Measurements from ENCODE around the gene CLINT1. TPM values are rescaled to one million over a fixed set of nuclear protein-coding genes. Genes with fewer than 3 reads are reported as not detected.

Gene CLINT1
- total RNA-seq, 1 donor from 2014 or later = 94.9 TPM

- peak; percentile 40 to 73 for DNase-seq (ENCODE audit: low read depth in 2 of 2)
Observed at GRCh38 chr5:157761690-157762621, 97.0 kb downstream of the CLINT1 start.

- DNase-seq (ENCODE audit: low read depth in 2 of 2) = no peak
Observed at GRCh38 chr5:157758706-157759105, 100.2 kb downstream of the CLINT1 start.

GRCh38 chr5:157756122-157756521 is 102.8 kb downstream of the CLINT1 start:
- DNase-seq (ENCODE audit: low read depth in 2 of 2) = no peak

GRCh38 chr5:157750320-157750719 is 108.6 kb downstream of the CLINT1 start:
- peak in 1 of 2 donors; percentile 59 for DNase-seq (ENCODE audit: low read depth in 2 of 2)

GRCh38 chr5:157749462-157749799 is 109.5 kb downstream of the CLINT1 start:
- DNase-seq (ENCODE audit: low read depth in 2 of 2) = no peak

- peak in 1 of 2 donors; percentile 13 for DNase-seq (ENCODE audit: low read depth in 2 of 2)
Observed at GRCh38 chr5:157748760-157749461, 110.0 kb downstream of the CLINT1 start.

- DNase-seq (ENCODE audit: low read depth in 2 of 2) = no peak
Observed at GRCh38 chr5:157747766-157748700, 110.9 kb downstream of the CLINT1 start.

- no peak for DNase-seq (ENCODE audit: low read depth in 2 of 2)
Observed at GRCh38 chr5:157747173-157747740, 111.7 kb downstream of the CLINT1 start.

GRCh38 chr5:157745041-157745456 is 113.9 kb downstream of the CLINT1 start:
- DNase-seq (ENCODE audit: low read depth in 2 of 2) = peak in 1 of 2 donors; percentile 50

GRCh38 chr5:157744051-157745011 is 114.6 kb downstream of the CLINT1 start:
- DNase-seq (ENCODE audit: low read depth in 2 of 2) = peak in 1 of 2 donors; percentile 39

- peak; percentile 45 to 87 for DNase-seq (ENCODE audit: low read depth in 2 of 2)
Observed at GRCh38 chr5:157743163-157744050, 115.5 kb downstream of the CLINT1 start, which contains the start of gene LSM11. LSM11 (plus strand) TSS chr5:157743712; CDS start chr5:157743751, 39 bp downstream.

- DNase-seq (ENCODE audit: low read depth in 2 of 2) = no peak
Observed at GRCh38 chr5:157741131-157741530, 117.8 kb downstream of the CLINT1 start.

GRCh38 chr5:157740229-157740610 is 118.7 kb downstream of the CLINT1 start:
- DNase-seq (ENCODE audit: low read depth in 2 of 2) = peak in 1 of 2 donors; percentile 39

GRCh38 chr5:157739388-157740228 is 119.3 kb downstream of the CLINT1 start:
- no peak for DNase-seq (ENCODE audit: low read depth in 2 of 2)

- DNase-seq (ENCODE audit: low read depth in 2 of 2) = no peak
Observed at GRCh38 chr5:157735991-157736390, 123.0 kb downstream of the CLINT1 start.
